ENCODE results near the gene SH3RF3. TPM values are rescaled to one million over a fixed set of nuclear protein-coding genes. Genes with fewer than 3 reads are reported as not detected.

Gene SH3RF3
- total RNA-seq, 1 donor from 2014 or later: 2.1 TPM

DNA sequence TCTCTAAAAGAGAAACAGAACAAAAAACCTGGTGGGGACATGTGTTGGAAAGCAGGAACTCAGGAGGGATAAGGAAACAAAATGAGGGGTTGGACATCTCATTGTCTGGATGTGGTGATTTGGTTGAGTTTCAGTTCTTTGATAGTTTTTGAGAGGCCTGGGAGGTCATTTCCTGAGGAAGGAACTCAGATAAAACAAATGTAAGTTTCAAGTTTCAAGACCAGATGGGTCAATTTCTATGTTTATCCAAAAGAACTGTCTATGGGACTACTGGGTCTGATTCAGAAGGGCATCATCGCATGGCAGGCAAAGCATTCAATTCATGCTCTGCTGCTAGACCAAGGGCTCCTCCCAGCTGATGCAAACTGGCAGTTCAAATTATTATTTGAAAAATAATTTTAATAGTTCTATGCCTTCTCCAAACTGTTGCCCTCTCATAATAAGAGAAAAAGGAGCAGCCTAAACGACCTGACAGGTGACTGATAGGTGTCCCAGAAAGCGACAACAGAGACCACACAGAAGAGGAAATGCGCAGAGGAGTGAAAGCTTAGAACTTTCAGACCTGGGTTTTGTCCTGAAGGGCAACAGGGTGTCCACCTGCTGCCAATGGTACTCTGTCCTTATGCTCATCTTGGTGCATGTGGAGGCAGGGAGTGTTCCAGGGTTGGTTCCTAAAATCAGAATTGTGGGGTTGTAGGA is 39.3 kb upstream of the SH3RF3 start:
- no peak overlapping the region for H3K4me3 ChIP-seq (ENCODE audit: low read length in 3 of 3)
- H3K9ac ChIP-seq (ENCODE audit: low read depth in 1 of 3, low read length in 3 of 3): no peak overlapping the region
- peaks cover 0 to 4% (median 0%) of the 10 kb centered on the region in 3 donors for H3K27me3 ChIP-seq (ENCODE audit: control insufficient read depth in 3 of 3, insufficient read depth in 3 of 3, low read length in 3 of 3)
- H3K27ac ChIP-seq (ENCODE audit: low read depth, low read length): no peak overlapping the region
- H3K4me1 ChIP-seq (ENCODE audit: control insufficient read depth in 3 of 3, insufficient read depth in 3 of 3, low read length in 3 of 3): no peaks in the 10 kb centered on the region
- peaks cover 0 to 3% (median 2%) of the 10 kb centered on the region in 3 donors for H3K9me3 ChIP-seq (ENCODE audit: control insufficient read depth in 3 of 3, low read length in 3 of 3)
- no peaks in the 10 kb centered on the region for H3K36me3 ChIP-seq (ENCODE audit: control insufficient read depth in 3 of 3, insufficient read depth in 3 of 3, low read length in 3 of 3)

DNA sequence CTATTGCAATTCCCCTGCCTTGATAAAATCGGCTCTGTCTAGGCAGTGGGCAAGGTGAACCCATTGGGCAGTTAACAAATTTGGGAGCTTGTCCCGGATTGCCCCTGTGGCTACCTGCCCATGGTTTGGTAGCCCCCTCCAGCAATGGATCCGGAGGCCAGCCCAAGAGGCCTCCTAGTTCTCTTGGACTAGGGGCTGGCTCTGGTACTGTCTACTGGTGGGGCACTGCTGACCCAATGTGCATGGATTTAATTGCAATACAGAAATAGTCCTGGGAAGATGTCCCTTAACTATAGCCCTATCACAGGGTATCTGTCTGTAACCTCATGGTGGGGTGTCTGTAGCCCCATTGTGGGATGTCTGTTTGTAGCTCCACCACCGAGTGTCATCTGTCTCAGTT is 37.5 kb upstream of the SH3RF3 start:
- H3K27ac ChIP-seq (ENCODE audit: low read depth, low read length): no peak overlapping the region
- peaks cover 0 to 3% (median 0%) of the 10 kb centered on the region in 3 donors for H3K27me3 ChIP-seq (ENCODE audit: control insufficient read depth in 3 of 3, insufficient read depth in 3 of 3, low read length in 3 of 3)
- no peak overlapping the region for H3K4me3 ChIP-seq (ENCODE audit: low read length in 3 of 3)
- no peaks in the 10 kb centered on the region for H3K4me1 ChIP-seq (ENCODE audit: control insufficient read depth in 3 of 3, insufficient read depth in 3 of 3, low read length in 3 of 3)
- no peak overlapping the region for H3K9ac ChIP-seq (ENCODE audit: low read depth in 1 of 3, low read length in 3 of 3)
- H3K9me3 ChIP-seq (ENCODE audit: control insufficient read depth in 3 of 3, low read length in 3 of 3): peaks cover 0 to 3% (median 2%) of the 10 kb centered on the region in 3 donors
- no peaks in the 10 kb centered on the region for H3K36me3 ChIP-seq (ENCODE audit: control insufficient read depth in 3 of 3, insufficient read depth in 3 of 3, low read length in 3 of 3)

DNA sequence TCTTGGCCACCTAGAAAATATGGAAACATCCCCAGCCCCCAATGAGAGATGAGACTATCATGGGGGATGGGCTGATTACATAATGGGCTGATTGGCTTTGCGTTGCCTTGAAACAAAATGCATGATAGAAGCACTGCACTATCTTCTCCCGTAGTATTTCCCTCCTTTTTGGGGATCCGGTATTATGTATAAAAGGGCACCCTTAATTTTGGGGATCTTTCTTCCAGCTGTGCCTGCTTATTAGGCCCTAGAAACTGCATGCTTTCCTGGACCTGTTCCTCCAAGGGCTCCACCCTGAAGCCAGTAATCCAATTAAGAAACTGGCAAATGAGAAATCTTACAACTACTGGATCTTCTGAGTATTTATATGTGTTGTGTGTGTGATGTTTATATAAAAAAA is 34.9 kb upstream of the SH3RF3 start:
- Histone ChIP-seq H3K4me3 (ENCODE audit: low read length in 3 of 3) (no peak overlapping the region), H3K4me1 (ENCODE audit: control insufficient read depth in 3 of 3, insufficient read depth in 3 of 3, low read length in 3 of 3) (no peaks in the 10 kb centered on the region), H3K9me3 (ENCODE audit: control insufficient read depth in 3 of 3, low read length in 3 of 3) (peaks cover 0 to 3% (median 2%) of the 10 kb centered on the region in 3 donors), H3K27me3 (ENCODE audit: control insufficient read depth in 3 of 3, insufficient read depth in 3 of 3, low read length in 3 of 3) (peaks cover 0 to 4% (median 0%) of the 10 kb centered on the region in 3 donors), H3K9ac (ENCODE audit: low read depth in 1 of 3, low read length in 3 of 3) (no peak overlapping the region), H3K36me3 (ENCODE audit: control insufficient read depth in 3 of 3, insufficient read depth in 3 of 3, low read length in 3 of 3) (no peaks in the 10 kb centered on the region), H3K27ac (ENCODE audit: low read depth, low read length) (no peak overlapping the region)

DNA sequence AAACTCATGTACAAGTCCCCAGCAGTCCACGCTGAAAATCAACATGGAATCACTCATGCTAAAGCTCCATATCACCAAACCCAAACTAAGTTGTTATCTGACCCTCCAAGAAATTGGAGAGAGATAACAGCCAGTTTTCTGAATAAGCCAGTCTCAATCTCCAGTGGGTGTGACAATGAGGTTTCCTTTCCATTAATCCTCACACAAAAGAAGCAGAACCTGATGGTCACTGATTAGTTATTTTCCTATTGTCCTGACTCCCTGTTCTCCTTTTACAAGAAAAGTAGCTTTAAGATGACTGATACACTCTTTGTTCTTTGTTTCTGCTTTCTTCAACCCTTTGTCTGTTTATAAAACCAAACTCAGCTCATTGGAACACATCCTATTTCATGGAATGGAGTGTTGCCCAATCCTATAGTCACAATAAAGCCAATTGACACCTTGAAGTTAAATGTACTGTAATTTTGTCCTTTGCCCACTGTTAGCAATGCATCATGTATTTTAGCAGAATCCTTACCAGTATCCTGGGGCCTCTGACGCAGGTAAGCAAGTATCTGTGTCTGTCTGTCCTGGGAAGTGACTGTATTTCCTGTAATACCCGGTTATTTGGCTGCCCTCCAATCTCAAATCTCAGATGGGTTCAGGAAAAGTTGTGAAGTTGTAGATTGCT is 30.6 kb upstream of the SH3RF3 start:
- Histone ChIP-seq H3K27ac (ENCODE audit: low read depth, low read length) (no peak overlapping the region), H3K4me3 (ENCODE audit: low read length in 3 of 3) (no peak overlapping the region), H3K9me3 (ENCODE audit: control insufficient read depth in 3 of 3, low read length in 3 of 3) (peaks cover 0 to 3% (median 2%) of the 10 kb centered on the region in 3 donors), H3K27me3 (ENCODE audit: control insufficient read depth in 3 of 3, insufficient read depth in 3 of 3, low read length in 3 of 3) (peaks cover 6 to 17% (median 7%) of the 10 kb centered on the region in 3 donors), H3K36me3 (ENCODE audit: control insufficient read depth in 3 of 3, insufficient read depth in 3 of 3, low read length in 3 of 3) (no peaks in the 10 kb centered on the region), H3K9ac (ENCODE audit: low read depth in 1 of 3, low read length in 3 of 3) (no peak overlapping the region), H3K4me1 (ENCODE audit: control insufficient read depth in 3 of 3, insufficient read depth in 3 of 3, low read length in 3 of 3) (no peaks in the 10 kb centered on the region)

DNA sequence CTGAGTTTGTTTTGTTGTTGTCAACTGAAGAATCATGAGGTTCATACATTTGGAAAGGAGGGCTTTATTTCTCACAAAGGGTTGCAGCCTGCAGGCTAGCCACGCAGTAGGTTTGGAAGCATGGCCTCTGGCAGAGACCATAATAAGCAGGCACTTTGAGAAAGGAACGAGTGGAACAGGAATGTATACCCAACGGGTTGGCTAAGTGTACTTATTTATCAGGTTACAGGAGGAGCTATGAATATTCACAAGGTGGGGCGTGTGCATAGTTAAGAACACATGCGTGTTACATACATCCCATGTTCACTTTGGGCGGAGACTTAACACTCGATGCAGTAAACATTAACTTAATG is 30.1 kb upstream of the SH3RF3 start:
- no peak overlapping the region for H3K4me3 ChIP-seq (ENCODE audit: low read length in 3 of 3)
- H3K27me3 ChIP-seq (ENCODE audit: control insufficient read depth in 3 of 3, insufficient read depth in 3 of 3, low read length in 3 of 3): peaks cover 6 to 17% (median 7%) of the 10 kb centered on the region in 3 donors
- H3K36me3 ChIP-seq (ENCODE audit: control insufficient read depth in 3 of 3, insufficient read depth in 3 of 3, low read length in 3 of 3): no peaks in the 10 kb centered on the region
- H3K27ac ChIP-seq (ENCODE audit: low read depth, low read length): no peak overlapping the region
- H3K9ac ChIP-seq (ENCODE audit: low read depth in 1 of 3, low read length in 3 of 3): no peak overlapping the region
- no peaks in the 10 kb centered on the region for H3K4me1 ChIP-seq (ENCODE audit: control insufficient read depth in 3 of 3, insufficient read depth in 3 of 3, low read length in 3 of 3)
- H3K9me3 ChIP-seq (ENCODE audit: control insufficient read depth in 3 of 3, low read length in 3 of 3): peaks cover 0 to 2% (median 2%) of the 10 kb centered on the region in 3 donors

DNA sequence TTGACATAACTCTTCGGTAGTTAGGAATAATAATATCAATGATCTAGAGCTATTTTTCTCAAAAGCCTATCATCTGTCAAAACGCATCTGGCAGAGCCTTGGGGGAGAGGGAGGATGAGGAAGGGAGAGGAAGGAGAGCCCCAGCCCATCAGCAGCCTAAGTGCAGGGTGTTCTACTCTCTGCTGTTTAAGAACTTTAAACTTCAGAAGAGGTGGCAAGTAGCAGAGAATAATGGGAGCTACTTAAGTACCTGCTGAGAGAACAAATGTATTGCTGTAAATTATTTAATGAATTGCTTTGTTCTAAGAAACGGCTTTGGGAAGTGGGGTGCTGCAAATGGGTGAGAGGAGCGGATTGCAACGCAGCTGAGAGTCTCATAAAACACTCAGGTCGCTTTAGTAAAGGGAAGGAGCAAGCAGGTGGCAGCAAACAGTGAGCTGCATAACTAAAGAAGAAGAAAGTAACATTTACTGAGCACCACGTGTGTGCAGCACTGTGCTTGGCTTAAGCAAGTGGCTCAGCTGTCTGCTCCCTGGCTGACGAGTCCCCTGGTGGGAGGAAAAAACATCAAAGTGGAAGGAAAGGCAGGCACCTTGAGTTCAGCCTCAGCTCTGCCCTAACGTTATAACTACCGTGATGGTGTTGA is 26.3 kb upstream of the SH3RF3 start:
- no peaks in the 10 kb centered on the region for H3K4me1 ChIP-seq (ENCODE audit: control insufficient read depth in 3 of 3, insufficient read depth in 3 of 3, low read length in 3 of 3)
- no peak overlapping the region for H3K9ac ChIP-seq (ENCODE audit: low read depth in 1 of 3, low read length in 3 of 3)
- H3K4me3 ChIP-seq (ENCODE audit: low read length in 3 of 3): no peak overlapping the region
- H3K36me3 ChIP-seq (ENCODE audit: control insufficient read depth in 3 of 3, insufficient read depth in 3 of 3, low read length in 3 of 3): no peaks in the 10 kb centered on the region
- H3K9me3 ChIP-seq (ENCODE audit: control insufficient read depth in 3 of 3, low read length in 3 of 3): no peaks in the 10 kb centered on the region
- peaks cover 6 to 17% (median 7%) of the 10 kb centered on the region in 3 donors for H3K27me3 ChIP-seq (ENCODE audit: control insufficient read depth in 3 of 3, insufficient read depth in 3 of 3, low read length in 3 of 3)
- no peak overlapping the region for H3K27ac ChIP-seq (ENCODE audit: low read depth, low read length)

DNA sequence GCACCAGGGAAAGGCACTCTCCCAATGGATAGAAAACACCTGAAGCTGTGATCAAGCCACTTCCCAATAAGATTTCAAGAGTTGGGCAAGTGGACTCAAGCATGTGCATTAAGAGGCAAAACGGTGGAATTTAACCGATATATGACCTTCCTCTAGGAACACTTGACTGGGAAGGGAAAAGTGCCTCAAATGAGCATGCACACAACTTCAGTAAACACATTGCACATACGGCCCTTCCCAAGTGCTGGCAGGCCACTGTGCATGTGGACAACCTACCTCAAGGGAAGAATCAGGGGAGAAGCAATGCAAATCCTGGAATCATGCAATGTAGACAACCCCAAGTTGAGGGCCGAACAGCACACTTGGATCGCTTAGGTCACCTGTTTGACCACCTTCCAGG is 23.9 kb upstream of the SH3RF3 start:
- peaks cover 0 to 15% (median 6%) of the 10 kb centered on the region in 3 donors for H3K27me3 ChIP-seq (ENCODE audit: control insufficient read depth in 3 of 3, insufficient read depth in 3 of 3, low read length in 3 of 3)
- H3K9ac ChIP-seq (ENCODE audit: low read depth in 1 of 3, low read length in 3 of 3): no peak overlapping the region
- no peak overlapping the region for H3K4me3 ChIP-seq (ENCODE audit: low read length in 3 of 3)
- H3K27ac ChIP-seq (ENCODE audit: low read depth, low read length): no peak overlapping the region
- H3K9me3 ChIP-seq (ENCODE audit: control insufficient read depth in 3 of 3, low read length in 3 of 3): no peaks in the 10 kb centered on the region
- no peaks in the 10 kb centered on the region for H3K36me3 ChIP-seq (ENCODE audit: control insufficient read depth in 3 of 3, insufficient read depth in 3 of 3, low read length in 3 of 3)
- H3K4me1 ChIP-seq (ENCODE audit: control insufficient read depth in 3 of 3, insufficient read depth in 3 of 3, low read length in 3 of 3): no peaks in the 10 kb centered on the region

DNA sequence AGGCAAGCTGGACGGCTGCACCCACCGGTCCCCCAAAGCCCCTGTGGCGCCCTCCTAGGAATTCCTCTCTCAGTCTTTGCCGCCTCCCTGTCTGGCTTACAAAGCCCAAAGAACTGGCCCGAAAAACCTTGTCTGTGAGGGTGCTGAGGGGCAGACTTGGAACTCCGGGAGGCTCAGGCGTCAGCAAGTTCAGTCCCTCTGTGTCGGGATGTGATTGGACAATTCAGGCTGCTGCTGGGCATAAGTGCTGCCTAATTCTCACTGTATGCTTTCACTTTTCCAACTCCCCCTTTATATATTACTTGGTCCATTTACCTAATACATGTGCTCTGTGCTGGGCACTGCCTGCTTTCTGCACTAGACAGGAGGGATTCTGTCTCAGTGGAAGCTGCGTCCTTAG is 20.3 kb upstream of the SH3RF3 start:
- no peak overlapping the region for H3K4me3 ChIP-seq (ENCODE audit: low read length in 3 of 3)
- H3K9me3 ChIP-seq (ENCODE audit: control insufficient read depth in 3 of 3, low read length in 3 of 3): no peaks in the 10 kb centered on the region
- no peak overlapping the region for H3K27ac ChIP-seq (ENCODE audit: low read depth, low read length)
- no peak overlapping the region for H3K9ac ChIP-seq (ENCODE audit: low read depth in 1 of 3, low read length in 3 of 3)
- H3K27me3 ChIP-seq (ENCODE audit: control insufficient read depth in 3 of 3, insufficient read depth in 3 of 3, low read length in 3 of 3): no peaks in the 10 kb centered on the region
- no peaks in the 10 kb centered on the region for H3K4me1 ChIP-seq (ENCODE audit: control insufficient read depth in 3 of 3, insufficient read depth in 3 of 3, low read length in 3 of 3)
- H3K36me3 ChIP-seq (ENCODE audit: control insufficient read depth in 3 of 3, insufficient read depth in 3 of 3, low read length in 3 of 3): no peaks in the 10 kb centered on the region

DNA sequence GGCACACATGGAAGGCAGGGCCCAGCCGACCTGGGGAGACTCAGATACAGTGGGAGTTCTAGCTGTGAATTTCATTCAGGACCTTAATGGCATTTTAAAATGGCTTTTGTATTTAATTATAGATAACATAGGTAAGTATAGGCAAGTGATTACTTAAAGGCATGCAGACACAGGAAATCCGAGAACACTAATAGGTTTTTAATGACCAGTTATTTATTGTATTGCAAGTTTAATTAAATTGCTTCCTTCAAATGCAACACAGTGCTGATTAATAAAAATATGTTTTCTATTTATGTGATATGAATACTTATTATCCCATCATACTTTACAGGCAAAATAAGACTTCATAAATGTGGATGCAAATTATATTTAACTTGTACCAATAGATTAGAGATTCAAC is 19.7 kb upstream of the SH3RF3 start:
- H3K4me3 ChIP-seq (ENCODE audit: low read length in 3 of 3): no peak overlapping the region
- H3K9ac ChIP-seq (ENCODE audit: low read depth in 1 of 3, low read length in 3 of 3): no peak overlapping the region
- no peaks in the 10 kb centered on the region for H3K4me1 ChIP-seq (ENCODE audit: control insufficient read depth in 3 of 3, insufficient read depth in 3 of 3, low read length in 3 of 3)
- H3K9me3 ChIP-seq (ENCODE audit: control insufficient read depth in 3 of 3, low read length in 3 of 3): no peaks in the 10 kb centered on the region
- no peaks in the 10 kb centered on the region for H3K27me3 ChIP-seq (ENCODE audit: control insufficient read depth in 3 of 3, insufficient read depth in 3 of 3, low read length in 3 of 3)
- H3K27ac ChIP-seq (ENCODE audit: low read depth, low read length): no peak overlapping the region
- no peaks in the 10 kb centered on the region for H3K36me3 ChIP-seq (ENCODE audit: control insufficient read depth in 3 of 3, insufficient read depth in 3 of 3, low read length in 3 of 3)

DNA sequence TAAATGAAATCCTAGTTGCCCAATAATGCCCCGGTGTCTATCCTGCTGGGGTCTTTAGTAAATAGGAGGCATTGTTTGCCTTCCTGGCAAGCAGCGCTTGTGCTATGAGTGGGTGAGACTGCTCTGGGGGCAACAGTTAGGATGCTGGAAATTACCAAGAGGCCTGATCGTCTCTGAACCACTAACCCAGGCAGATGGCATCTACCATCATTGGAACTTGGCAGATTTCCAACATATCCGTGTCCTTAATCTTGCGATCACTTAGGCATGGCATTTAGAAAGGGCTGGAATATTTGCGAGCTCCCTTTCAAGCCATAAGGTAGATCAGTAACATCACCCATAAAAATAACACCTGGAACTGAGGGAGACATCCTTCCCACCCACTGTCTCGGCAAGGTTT is 18.8 kb upstream of the SH3RF3 start:
- Histone ChIP-seq H3K27ac (ENCODE audit: low read depth, low read length) (no peak overlapping the region), H3K27me3 (ENCODE audit: control insufficient read depth in 3 of 3, insufficient read depth in 3 of 3, low read length in 3 of 3) (no peaks in the 10 kb centered on the region), H3K4me3 (ENCODE audit: low read length in 3 of 3) (no peak overlapping the region), H3K4me1 (ENCODE audit: control insufficient read depth in 3 of 3, insufficient read depth in 3 of 3, low read length in 3 of 3) (no peaks in the 10 kb centered on the region), H3K36me3 (ENCODE audit: control insufficient read depth in 3 of 3, insufficient read depth in 3 of 3, low read length in 3 of 3) (no peaks in the 10 kb centered on the region), H3K9me3 (ENCODE audit: control insufficient read depth in 3 of 3, low read length in 3 of 3) (no peaks in the 10 kb centered on the region), H3K9ac (ENCODE audit: low read depth in 1 of 3, low read length in 3 of 3) (no peak overlapping the region)

Data from skeletal muscle tissue (tissue), 4 donors.